GM18867 (cell line): ENCODE measurements around the gene OGFOD2.
"Not testable (repeated sequence)": the region's sequence is repeated elsewhere in the genome, so short reads cannot be mapped to it uniquely, and the experiment has no call there.

Source experiments
- ATAC-seq: cut with Tn5 transposase; IDR thresholded peaks from one replicate; pipeline ENCODE4 v1.9.1; 2021; ENCODE audit warnings: mild to moderate bottlenecking, moderate library complexity; ENCODE audit not compliant: unreplicated experiment

Gene OGFOD2

GRCh38 chr12:123001464-123001863 lies 26.4 kb downstream of the OGFOD2 start:
- ATAC-seq, result no peak

GRCh38 chr12:123003257-123003656 lies 28.2 kb downstream of the OGFOD2 start:
- no peak for ATAC-seq

GRCh38 chr12:123004287-123004686 lies 29.2 kb downstream of the OGFOD2 start:
- ATAC-seq, result no peak

- no peak for ATAC-seq
These were observed 30.1 kb downstream of the OGFOD2 start for GRCh38 chr12:123005081-123005626.

- no peak for ATAC-seq
These were observed 31.9 kb downstream of the OGFOD2 start for GRCh38 chr12:123006977-123007376.

GRCh38 chr12:123010110-123010509 lies 35.1 kb downstream of the OGFOD2 start:
- ATAC-seq, result no peak

- ATAC-seq, result no peak
These were observed 35.6 kb downstream of the OGFOD2 start for GRCh38 chr12:123010681-123011080.

GRCh38 chr12:123011701-123012100 lies 36.7 kb downstream of the OGFOD2 start:
- no peak for ATAC-seq

- no peak for ATAC-seq
These were observed 38.4 kb downstream of the OGFOD2 start for GRCh38 chr12:123013185-123014095.

GRCh38 chr12:123014473-123014872 lies 39.4 kb downstream of the OGFOD2 start:
- ATAC-seq, result not testable (repeated sequence)

GRCh38 chr12:123017753-123018152 lies 42.7 kb downstream of the OGFOD2 start:
- no peak for ATAC-seq

- ATAC-seq, result no peak
These were observed 44.7 kb downstream of the OGFOD2 start for GRCh38 chr12:123019841-123020138.

- no peak for ATAC-seq
These were observed 46.9 kb downstream of the OGFOD2 start for GRCh38 chr12:123021688-123022604.

- no peak for ATAC-seq
These were observed 47.8 kb downstream of the OGFOD2 start for GRCh38 chr12:123022846-123023245.

- no peak for ATAC-seq
These were observed 49.9 kb downstream of the OGFOD2 start for GRCh38 chr12:123024819-123025391.

- ATAC-seq, result no peak
These were observed 51.2 kb downstream of the OGFOD2 start for GRCh38 chr12:123026094-123026853.

GRCh38 chr12:123027726-123028445 lies 52.8 kb downstream of the OGFOD2 start:
- ATAC-seq, result no peak

GRCh38 chr12:123028475-123028874 lies 53.4 kb downstream of the OGFOD2 start:
- no peak for ATAC-seq

- ATAC-seq, result no peak
These were observed 54.5 kb downstream of the OGFOD2 start for GRCh38 chr12:123029550-123029949.
